NCI-H82 treated with DMSO at 0.1 percent for 48 hours (cell line): Measurements from ENCODE around the gene EPHA5.
A peak's percentile ranks its signal among the peaks of the same experiment; 100 is the strongest.

ENCODE experiments used
- DNase-seq: peaks from one replicate; lab custom pipeline; 2025; ENCODE audit not compliant: unreplicated experiment; lab: John Stamatoyannopoulos, UW

EPHA5 gene

GRCh38 chr4:65670331-65671031 is at the start of gene EPHA5:
Gene EPHA5 (minus strand): TSS chr4:65670489. CDS start chr4:65669742, 747 bp downstream.
- peak; percentile 48 for DNase-seq

GRCh38 chr4:65719635-65720034 is 49.3 kb upstream of the EPHA5 start:
- DNase-seq, result no peak

- no peak for DNase-seq
Observed at GRCh38 chr4:65698631-65699030, 28.3 kb upstream of the EPHA5 start.

DNA sequence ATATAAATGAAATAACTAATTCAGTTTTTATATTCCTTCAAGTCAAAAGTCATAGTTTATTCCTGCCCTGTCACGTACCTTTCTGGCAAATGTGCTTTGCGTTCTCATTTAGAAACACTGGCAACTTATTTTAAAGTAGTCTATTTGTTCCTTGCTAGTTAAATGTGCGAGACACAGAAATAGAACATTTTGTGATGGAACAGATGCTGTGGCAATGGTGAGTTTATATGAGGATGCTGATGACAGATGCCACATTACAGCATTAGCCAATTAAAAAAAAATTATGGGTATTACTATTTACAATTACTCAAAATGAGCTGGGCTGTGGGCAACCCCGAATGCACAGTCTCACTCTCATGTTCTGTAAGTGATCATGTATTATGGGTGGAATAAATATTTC is 26.1 kb upstream of the EPHA5 start:
- DNase-seq, result no peak

DNA sequence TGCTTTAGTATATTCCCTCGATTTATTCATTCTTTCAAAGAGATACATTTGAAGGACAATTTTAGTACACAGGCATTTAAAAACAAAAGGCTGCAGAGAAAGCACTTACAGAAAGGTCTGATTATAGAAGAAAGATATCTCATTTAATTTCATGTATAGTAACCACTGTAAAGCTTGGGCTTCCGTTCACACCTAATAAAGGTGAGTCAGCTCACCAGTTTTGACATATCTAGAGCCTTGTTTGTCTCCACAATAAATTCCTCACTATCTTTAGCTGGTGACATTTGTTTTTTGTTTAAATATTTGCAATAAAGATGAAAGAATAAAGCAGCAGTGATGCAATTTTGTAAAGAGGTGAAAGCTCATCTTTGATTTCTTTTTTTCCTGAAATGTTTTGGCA is 1.1 kb upstream of the EPHA5 start:
- no peak for DNase-seq

- DNase-seq, result no peak
Observed at GRCh38 chr4:65670020-65670330, 314 bp downstream of the EPHA5 start.

DNA sequence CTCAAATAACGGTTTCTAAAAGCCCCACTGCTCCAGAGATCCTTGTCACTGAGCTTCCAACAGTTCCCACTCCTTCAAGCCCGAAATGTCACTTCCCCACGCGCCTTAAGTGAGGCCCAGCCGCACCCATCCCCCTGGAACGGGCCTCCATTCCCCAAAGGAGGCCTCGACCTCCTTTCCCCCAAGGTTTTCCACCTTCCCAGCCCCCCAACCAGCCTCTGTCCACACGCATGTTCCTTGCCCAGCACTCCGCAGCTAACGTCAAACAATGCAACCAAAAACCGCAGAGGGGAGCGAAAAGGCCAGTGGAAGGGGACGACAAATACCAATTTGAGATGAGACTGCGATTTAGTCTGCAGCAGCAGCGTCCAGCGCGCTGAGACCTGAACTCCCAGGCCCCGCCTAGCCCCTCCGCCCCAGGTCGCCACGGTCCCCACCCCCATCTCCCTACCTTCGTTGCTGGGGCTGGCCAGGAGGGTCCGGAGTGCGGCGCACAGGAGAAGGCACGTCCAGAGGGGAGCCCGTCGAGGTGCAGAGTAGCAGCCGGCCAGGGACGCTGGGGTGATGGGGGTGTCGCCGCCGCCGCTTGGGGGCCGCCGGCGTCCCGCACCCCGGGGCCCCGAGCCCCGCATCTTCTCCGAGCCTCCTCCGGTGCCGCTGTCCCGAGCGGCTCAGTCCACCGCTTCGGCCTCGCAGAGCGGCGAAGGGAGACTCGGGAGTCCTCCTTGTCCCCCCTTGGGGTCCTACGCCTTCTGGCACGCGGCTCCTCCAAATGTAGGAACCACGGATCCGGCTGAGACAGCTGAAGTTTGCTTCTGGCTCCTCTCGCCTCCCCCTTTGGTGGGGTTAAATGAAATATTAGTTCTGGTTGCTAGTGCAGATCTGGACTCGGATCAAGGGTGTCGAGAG is 924 bp downstream of the EPHA5 start:
- DNase-seq, result no peak

GRCh38 chr4:65668201-65669089 is 1.8 kb downstream of the EPHA5 start:
- DNase-seq, result no peak

GRCh38 chr4:65667506-65668041 is 2.7 kb downstream of the EPHA5 start:
- no peak for DNase-seq

GRCh38 chr4:65665771-65666523 is 4.3 kb downstream of the EPHA5 start:
- DNase-seq, result no peak

DNA sequence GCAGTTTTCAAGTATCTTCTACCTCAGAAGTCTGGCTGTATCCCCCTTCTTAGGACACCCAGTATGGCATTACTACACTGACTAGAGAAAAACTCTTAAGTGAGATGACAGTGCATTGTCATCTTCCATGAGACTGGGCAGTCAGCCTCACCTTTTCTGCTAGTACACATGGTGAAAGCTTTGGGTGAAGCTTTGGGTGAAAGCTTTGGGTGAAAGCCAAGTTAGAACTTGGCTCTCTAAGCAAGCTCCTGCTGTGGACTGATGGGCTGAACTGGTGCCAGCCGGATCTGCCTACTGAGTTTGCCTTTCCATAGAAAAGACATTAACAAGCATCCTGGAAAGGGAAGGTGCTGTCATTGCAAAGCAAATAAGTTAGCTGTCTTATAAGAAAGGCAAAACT is 8.8 kb downstream of the EPHA5 start:
- DNase-seq, result no peak

DNA sequence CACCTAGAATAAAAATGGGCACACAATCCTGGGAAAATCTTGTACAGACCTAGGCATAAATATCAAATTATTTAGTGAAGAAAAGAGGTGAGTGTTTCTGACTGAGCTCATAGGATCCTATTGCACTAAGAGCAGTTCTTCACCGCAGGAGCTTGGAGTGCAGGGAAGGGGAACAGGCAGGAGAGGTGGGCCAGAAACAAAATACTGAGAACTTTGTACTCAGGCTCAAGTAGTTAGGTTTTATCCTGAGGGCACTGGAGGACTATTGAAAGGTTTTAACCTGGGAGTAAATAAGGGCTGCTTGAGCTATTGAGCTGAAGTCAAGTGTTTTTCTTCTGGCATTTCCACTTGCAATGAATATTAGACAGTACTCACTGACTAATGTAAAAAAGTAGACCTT is 12.2 kb downstream of the EPHA5 start:
- DNase-seq, result no peak

GRCh38 chr4:65656008-65656407 is 14.3 kb downstream of the EPHA5 start:
- DNase-seq, result no peak

DNA sequence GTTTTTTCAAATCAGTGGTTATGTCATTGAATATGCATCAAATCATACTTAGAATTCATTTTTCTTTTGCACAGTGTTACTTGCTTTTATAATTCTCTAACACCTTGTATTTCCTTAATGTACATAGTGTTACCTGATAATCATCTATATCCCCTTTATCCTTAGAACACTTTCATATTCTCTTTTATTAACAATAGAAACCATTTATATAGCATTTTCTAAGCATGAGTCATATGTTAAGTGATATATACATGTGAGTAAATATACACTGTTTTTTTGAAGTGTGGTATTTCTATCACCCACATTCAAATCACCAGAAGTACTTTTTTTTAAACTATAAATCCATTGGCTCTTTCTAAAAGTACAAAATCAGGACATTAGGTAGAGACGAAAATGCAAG is 15.3 kb downstream of the EPHA5 start:
- DNase-seq, result no peak

GRCh38 chr4:65653740-65654361 is 16.4 kb downstream of the EPHA5 start:
- no peak for DNase-seq

DNA sequence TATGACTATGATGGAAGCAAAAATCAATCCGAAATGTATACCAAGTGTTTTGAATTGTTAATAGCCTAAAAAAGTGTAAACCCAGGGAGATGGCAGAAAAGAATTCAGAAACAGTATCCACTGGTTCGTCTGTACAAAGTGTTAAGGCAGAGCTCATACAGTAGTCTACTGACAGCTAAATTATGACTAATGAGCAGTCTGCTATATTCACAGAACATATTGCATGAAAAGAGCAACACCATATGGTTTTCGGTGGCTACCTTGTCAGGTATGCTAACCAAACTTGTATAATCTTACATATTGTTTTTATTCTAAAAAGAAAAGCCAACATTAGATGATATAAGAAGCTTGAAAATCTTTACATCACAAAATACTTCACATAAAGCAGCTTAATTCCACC is 18.5 kb downstream of the EPHA5 start:
- no peak for DNase-seq

DNA sequence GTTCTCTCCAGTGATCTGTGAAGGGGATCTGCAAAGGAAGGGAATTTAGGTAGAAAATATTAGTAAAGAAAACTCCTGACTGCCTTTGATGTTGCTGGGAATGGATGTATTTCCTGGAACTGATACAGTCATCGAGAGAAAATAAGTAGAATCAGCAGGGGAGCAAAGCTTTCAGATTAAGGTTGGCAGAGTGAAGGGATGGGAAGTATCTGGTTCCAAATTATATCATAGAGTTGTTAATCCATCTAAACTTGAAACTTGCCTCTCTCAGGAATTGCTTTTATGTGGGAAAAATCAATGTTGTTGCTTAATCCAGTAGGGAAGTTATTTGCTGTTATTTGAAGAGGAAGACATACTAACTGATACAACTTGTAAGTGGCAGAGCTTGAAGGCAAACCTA is 19.3 kb downstream of the EPHA5 start:
- no peak for DNase-seq

- no peak for DNase-seq
Observed at GRCh38 chr4:65646136-65646535, 24.2 kb downstream of the EPHA5 start.

- no peak for DNase-seq
Observed at GRCh38 chr4:65645185-65645584, 25.1 kb downstream of the EPHA5 start.
